Measurements from ENCODE around the gene RABGGTB.
"Not testable (repeated sequence)": the region's sequence is repeated elsewhere in the genome, so short reads cannot be mapped to it uniquely, and the experiment has no call there.

RABGGTB gene

DNA sequence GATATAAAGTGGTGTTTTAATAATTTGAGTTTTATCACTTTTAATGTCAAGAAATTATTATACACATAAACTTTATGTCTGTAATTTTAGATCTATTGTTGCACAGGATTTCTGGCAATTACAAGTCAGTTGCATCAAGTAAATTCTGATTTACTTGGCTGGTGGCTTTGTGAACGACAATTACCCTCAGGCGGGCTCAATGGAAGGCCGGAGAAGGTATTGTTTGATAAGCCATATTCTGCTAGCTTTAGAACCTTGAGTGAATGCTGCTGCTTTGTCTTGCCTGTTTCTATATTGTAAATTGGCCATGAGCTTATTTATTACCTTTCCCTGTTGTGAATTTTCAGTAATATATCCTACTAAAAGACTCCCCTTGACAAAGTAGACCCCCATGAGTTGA is 6.0 kb downstream of the RABGGTB start:
- H3K27ac ChIP-seq (ENCODE audit: insufficient read depth, low read length, poor library complexity, severe bottlenecking) = no peak overlapping the region
- no peaks in the 10 kb centered on the region for H3K27me3 ChIP-seq (replicated peaks; ENCODE audit: control insufficient read depth, insufficient read depth, low read length, poor library complexity, severe bottlenecking)
- DNase-seq = no peak
- no peaks in the 10 kb centered on the region for H3K9me3 ChIP-seq (ENCODE audit: control insufficient read depth, low read length)
- no peak overlapping the region for H3K4me3 ChIP-seq (ENCODE audit: insufficient read depth, low read depth, low read length, poor library complexity, severe bottlenecking)
- peaks cover 20% of the 10 kb centered on the region for H3K4me1 ChIP-seq (ENCODE audit: control insufficient read depth, insufficient read depth, low read length, poor library complexity, severe bottlenecking)
- peaks cover 53% of the 10 kb centered on the region for H3K36me3 ChIP-seq (ENCODE audit: control insufficient read depth, insufficient read depth, low read length)

DNA sequence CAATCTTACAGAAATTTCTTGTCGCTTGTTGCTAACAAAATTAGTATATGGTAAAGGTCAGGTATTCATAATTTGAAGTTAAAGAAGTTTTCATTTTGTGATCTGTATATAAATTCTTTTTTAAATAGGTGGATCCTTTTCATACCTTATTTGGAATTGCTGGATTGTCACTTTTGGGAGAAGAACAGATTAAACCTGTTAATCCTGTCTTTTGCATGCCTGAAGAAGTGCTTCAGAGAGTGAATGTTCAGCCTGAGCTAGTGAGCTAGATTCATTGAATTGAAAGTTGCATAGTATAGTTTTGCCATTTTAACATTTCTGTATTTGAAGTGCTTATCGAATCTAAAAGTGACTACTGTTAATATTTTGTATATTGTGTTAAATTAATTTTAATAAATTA is 8.3 kb downstream of the RABGGTB start:
- Histone ChIP-seq H3K27ac (ENCODE audit: insufficient read depth, low read length, poor library complexity, severe bottlenecking) (no peak overlapping the region), H3K27me3 (replicated peaks; ENCODE audit: control insufficient read depth, insufficient read depth, low read length, poor library complexity, severe bottlenecking) (no peaks in the 10 kb centered on the region), H3K4me3 (ENCODE audit: insufficient read depth, low read depth, low read length, poor library complexity, severe bottlenecking) (no peak overlapping the region), H3K36me3 (ENCODE audit: control insufficient read depth, insufficient read depth, low read length) (peaks cover 53% of the 10 kb centered on the region), H3K9me3 (ENCODE audit: control insufficient read depth, low read length) (no peaks in the 10 kb centered on the region), H3K4me1 (ENCODE audit: control insufficient read depth, insufficient read depth, low read length, poor library complexity, severe bottlenecking) (peaks cover 11% of the 10 kb centered on the region)
- DNase-seq = no peak

DNA sequence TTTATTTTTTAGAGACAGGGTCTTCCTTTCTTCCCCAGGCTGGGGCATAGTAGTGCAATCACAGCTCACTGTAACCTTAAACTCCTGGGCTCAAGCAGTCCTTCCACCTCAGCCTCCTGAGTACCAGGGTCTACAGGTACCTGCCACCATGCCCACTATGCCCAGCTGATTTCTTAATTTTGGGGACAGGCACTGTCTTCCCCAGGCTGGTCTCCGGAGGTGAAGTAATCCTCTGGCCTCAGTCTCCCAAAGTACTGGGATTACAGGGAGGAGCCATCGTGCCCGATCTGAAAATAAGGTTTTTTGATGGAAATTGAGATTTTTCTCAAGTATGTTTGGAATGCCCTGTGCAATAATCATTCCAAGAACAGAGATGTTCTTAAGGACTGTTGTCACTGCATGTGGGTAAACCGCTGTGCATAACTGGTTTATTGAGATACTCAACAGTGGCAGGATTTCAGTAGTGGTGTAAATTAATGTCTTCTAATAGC is 9.7 kb downstream of the RABGGTB start:
- H3K36me3 ChIP-seq (ENCODE audit: control insufficient read depth, insufficient read depth, low read length) = peaks cover 48% of the 10 kb centered on the region
- no peak overlapping the region for H3K27ac ChIP-seq (ENCODE audit: insufficient read depth, low read length, poor library complexity, severe bottlenecking)
- no peak for DNase-seq
- H3K27me3 ChIP-seq (replicated peaks; ENCODE audit: control insufficient read depth, insufficient read depth, low read length, poor library complexity, severe bottlenecking) = no peaks in the 10 kb centered on the region
- no peaks in the 10 kb centered on the region for H3K9me3 ChIP-seq (ENCODE audit: control insufficient read depth, low read length)
- peaks cover 3% of the 10 kb centered on the region for H3K4me1 ChIP-seq (ENCODE audit: control insufficient read depth, insufficient read depth, low read length, poor library complexity, severe bottlenecking)
- no peak overlapping the region for H3K4me3 ChIP-seq (ENCODE audit: insufficient read depth, low read depth, low read length, poor library complexity, severe bottlenecking)

DNA sequence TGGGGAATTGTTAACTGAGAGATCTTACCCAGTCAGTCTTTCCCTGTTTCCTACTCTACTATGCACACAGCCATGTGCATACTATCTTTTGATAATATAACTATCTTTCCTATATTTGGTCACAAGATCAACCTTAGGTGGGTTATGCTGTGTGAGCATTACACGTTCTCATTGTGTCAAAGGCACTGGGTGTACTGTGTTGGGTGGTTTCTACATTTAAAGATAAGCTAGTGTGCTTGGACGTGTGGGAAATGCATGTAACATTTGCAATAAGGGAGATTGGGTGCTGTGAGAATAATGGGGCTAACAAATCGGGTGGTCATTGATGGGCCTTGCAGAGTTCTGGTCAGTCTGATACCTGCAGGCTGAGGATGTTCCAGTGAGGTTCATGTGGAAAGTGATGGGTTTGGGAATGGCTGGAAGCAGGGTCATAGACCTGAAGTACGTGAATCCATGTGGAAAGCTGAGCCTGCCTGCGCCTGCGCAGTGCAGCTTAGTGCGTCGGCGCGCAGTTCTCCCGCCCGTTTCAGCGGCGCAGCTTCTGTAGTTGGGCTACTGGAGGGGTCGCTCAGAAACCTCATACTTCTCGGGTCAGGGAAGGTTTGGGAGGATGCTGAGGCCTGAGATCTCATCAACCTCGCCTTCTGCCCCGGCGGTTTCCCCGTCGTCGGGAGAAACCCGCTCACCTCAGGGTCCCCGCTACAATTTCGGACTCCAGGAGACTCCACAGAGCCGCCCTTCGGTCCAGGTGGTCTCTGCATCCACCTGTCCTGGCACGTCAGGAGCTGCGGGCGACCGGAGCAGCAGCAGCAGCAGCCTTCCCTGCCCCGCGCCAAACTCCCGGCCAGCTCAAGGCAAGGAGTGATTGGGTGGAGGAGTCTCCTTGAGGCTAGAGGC is 10.6 kb downstream of the RABGGTB start, which contains the start of gene MSH4:
Gene MSH4, plus strand, starts transcription at position 507 of the 897 bp plus-strand sequence. Its CDS starts 104 bp downstream, at position 611.
- no peaks in the 10 kb centered on the region for H3K27me3 ChIP-seq (replicated peaks; ENCODE audit: control insufficient read depth, insufficient read depth, low read length, poor library complexity, severe bottlenecking)
- H3K36me3 ChIP-seq (ENCODE audit: control insufficient read depth, insufficient read depth, low read length) = peaks cover 43% of the 10 kb centered on the region
- no peak for DNase-seq
- no peak within 1 kb of the TSS for H3K4me3 ChIP-seq (ENCODE audit: insufficient read depth, low read depth, low read length, poor library complexity, severe bottlenecking)
- H3K27ac ChIP-seq (ENCODE audit: insufficient read depth, low read length, poor library complexity, severe bottlenecking) = no peak within 1 kb of the TSS
- H3K9me3 ChIP-seq (ENCODE audit: control insufficient read depth, low read length) = no peaks in the 10 kb centered on the region
- no peaks in the 10 kb centered on the region for H3K4me1 ChIP-seq (ENCODE audit: control insufficient read depth, insufficient read depth, low read length, poor library complexity, severe bottlenecking)

DNA sequence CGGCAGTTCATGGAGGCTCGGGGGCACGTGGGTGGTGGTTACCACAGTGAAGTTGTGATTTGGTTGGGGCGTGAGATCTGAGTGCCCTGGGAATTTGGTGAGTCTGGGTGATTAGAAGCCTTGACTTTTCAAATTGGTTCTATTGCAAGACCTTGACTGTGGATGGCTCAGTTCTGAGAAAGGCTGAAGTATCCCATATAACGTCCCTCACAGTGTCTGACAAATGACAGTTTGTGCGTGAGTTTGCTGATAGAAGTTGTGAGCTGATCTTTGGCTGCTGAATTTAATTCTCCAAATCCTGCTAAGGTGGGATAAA is 11.2 kb downstream of the RABGGTB start:
- no peak overlapping the region for H3K27ac ChIP-seq (ENCODE audit: insufficient read depth, low read length, poor library complexity, severe bottlenecking)
- DNase-seq = no peak
- no peaks in the 10 kb centered on the region for H3K27me3 ChIP-seq (replicated peaks; ENCODE audit: control insufficient read depth, insufficient read depth, low read length, poor library complexity, severe bottlenecking)
- H3K36me3 ChIP-seq (ENCODE audit: control insufficient read depth, insufficient read depth, low read length) = peaks cover 37% of the 10 kb centered on the region
- H3K9me3 ChIP-seq (ENCODE audit: control insufficient read depth, low read length) = no peaks in the 10 kb centered on the region
- no peaks in the 10 kb centered on the region for H3K4me1 ChIP-seq (ENCODE audit: control insufficient read depth, insufficient read depth, low read length, poor library complexity, severe bottlenecking)
- no peak overlapping the region for H3K4me3 ChIP-seq (ENCODE audit: insufficient read depth, low read depth, low read length, poor library complexity, severe bottlenecking)

DNA sequence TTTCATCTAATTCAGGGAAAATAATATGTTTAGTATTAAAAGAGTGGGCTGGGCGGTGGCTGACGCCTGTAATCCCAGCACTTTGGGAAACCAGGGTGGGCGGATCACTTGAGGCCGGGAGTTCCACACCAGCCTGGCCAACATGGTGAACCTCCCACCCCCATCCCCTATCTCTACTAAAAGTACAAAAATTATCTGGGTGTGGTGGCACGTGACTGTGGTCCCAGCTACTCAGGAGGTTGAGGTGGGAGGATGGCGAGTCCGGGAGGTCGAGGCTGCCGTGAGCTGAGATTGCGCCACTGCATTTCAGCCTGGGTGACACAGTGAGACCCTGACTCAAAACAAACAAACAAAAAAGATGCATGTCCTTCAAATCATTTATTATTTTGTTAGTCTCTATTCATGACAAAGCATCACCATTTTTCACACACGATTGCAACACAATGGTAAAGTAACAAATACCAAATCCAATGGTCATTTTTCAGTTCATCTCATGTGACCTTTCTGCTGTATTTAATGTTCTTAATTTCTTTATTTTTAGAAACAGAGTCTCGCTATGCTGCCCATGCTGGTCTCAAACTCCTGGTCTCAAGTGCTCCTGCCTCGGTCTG is 11.7 kb downstream of the RABGGTB start:
- DNase-seq = no peak
- Histone ChIP-seq H3K4me1 (ENCODE audit: control insufficient read depth, insufficient read depth, low read length, poor library complexity, severe bottlenecking) (no peaks in the 10 kb centered on the region), H3K27ac (ENCODE audit: insufficient read depth, low read length, poor library complexity, severe bottlenecking) (no peak overlapping the region), H3K4me3 (ENCODE audit: insufficient read depth, low read depth, low read length, poor library complexity, severe bottlenecking) (no peak overlapping the region), H3K36me3 (ENCODE audit: control insufficient read depth, insufficient read depth, low read length) (peaks cover 33% of the 10 kb centered on the region), H3K9me3 (ENCODE audit: control insufficient read depth, low read length) (no peaks in the 10 kb centered on the region), H3K27me3 (replicated peaks; ENCODE audit: control insufficient read depth, insufficient read depth, low read length, poor library complexity, severe bottlenecking) (no peaks in the 10 kb centered on the region)

DNA sequence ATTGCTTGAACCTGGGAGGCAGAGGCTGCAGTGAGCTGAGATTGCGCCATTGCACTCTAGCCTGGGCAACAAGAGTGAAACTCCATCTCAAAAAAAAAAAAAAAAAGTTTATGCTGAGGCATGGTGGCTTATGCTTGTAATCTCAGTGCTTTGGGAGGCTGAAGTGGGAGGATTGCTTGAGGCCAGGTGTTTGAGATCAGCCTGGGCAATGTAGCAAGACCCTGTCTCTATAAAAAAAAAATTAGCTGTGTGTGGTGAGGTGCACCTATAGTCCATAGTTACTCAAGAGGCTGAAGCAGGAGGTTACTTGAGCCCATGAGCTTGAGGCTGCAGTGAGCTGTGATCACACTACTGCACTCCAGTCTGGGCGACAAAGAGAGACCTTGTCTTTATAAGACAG is 15.4 kb downstream of the RABGGTB start:
- not testable (repeated sequence) for H3K9me3 ChIP-seq (ENCODE audit: control insufficient read depth, low read length); H3K4me3 ChIP-seq (ENCODE audit: insufficient read depth, low read depth, low read length, poor library complexity, severe bottlenecking); DNase-seq; H3K27me3 ChIP-seq (replicated peaks; ENCODE audit: control insufficient read depth, insufficient read depth, low read length, poor library complexity, severe bottlenecking); H3K36me3 ChIP-seq (ENCODE audit: control insufficient read depth, insufficient read depth, low read length); H3K27ac ChIP-seq (ENCODE audit: insufficient read depth, low read length, poor library complexity, severe bottlenecking); H3K4me1 ChIP-seq (ENCODE audit: control insufficient read depth, insufficient read depth, low read length, poor library complexity, severe bottlenecking)

DNA sequence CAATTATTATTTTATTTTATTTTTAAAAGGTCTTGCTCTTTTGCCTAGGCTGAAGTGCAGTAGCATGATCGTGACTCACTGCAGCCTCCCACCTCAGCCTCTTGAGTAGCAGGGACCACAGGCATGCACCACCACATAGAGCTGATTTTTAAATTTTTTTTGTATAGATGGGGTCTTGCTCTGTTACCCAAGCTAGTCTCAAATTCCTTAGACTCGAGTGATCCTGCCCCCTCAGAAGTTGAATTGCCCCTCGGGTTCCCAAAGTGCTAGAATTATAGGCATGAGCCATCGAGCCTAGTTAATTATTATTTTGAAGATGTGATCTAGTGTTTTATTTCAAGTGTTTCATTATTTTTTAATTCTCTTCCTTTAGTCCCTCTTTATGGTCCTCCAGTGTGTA is 22.9 kb downstream of the RABGGTB start:
- Histone ChIP-seq H3K27me3 (replicated peaks; ENCODE audit: control insufficient read depth, insufficient read depth, low read length, poor library complexity, severe bottlenecking) (no peaks in the 10 kb centered on the region), H3K4me3 (ENCODE audit: insufficient read depth, low read depth, low read length, poor library complexity, severe bottlenecking) (no peak overlapping the region), H3K36me3 (ENCODE audit: control insufficient read depth, insufficient read depth, low read length) (no peaks in the 10 kb centered on the region), H3K9me3 (ENCODE audit: control insufficient read depth, low read length) (no peaks in the 10 kb centered on the region), H3K27ac (ENCODE audit: insufficient read depth, low read length, poor library complexity, severe bottlenecking) (no peak overlapping the region), H3K4me1 (ENCODE audit: control insufficient read depth, insufficient read depth, low read length, poor library complexity, severe bottlenecking) (no peaks in the 10 kb centered on the region)
- DNase-seq = no peak

DNA sequence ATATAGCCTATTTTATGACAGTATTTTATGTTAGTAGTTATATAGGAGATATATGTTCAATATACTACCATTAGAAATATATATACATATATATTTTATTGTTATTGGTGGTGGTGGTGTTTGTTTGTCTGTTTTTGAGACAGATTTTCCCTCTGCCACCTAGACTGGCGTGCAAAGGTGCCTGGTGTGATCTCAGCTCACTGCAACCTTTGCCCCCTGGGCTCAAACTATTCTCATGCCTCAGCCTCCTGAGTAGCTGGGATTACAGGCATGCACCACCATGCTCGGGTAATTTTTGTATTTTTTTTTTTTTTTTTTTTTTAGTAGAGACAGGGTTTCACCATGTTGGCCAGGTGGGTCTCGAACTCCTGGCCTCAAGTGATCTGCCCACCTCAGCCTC is 24.1 kb downstream of the RABGGTB start:
- not testable (repeated sequence) for H3K27me3 ChIP-seq (replicated peaks; ENCODE audit: control insufficient read depth, insufficient read depth, low read length, poor library complexity, severe bottlenecking); H3K4me3 ChIP-seq (ENCODE audit: insufficient read depth, low read depth, low read length, poor library complexity, severe bottlenecking); H3K9me3 ChIP-seq (ENCODE audit: control insufficient read depth, low read length); H3K4me1 ChIP-seq (ENCODE audit: control insufficient read depth, insufficient read depth, low read length, poor library complexity, severe bottlenecking); H3K36me3 ChIP-seq (ENCODE audit: control insufficient read depth, insufficient read depth, low read length); H3K27ac ChIP-seq (ENCODE audit: insufficient read depth, low read length, poor library complexity, severe bottlenecking); DNase-seq

DNA sequence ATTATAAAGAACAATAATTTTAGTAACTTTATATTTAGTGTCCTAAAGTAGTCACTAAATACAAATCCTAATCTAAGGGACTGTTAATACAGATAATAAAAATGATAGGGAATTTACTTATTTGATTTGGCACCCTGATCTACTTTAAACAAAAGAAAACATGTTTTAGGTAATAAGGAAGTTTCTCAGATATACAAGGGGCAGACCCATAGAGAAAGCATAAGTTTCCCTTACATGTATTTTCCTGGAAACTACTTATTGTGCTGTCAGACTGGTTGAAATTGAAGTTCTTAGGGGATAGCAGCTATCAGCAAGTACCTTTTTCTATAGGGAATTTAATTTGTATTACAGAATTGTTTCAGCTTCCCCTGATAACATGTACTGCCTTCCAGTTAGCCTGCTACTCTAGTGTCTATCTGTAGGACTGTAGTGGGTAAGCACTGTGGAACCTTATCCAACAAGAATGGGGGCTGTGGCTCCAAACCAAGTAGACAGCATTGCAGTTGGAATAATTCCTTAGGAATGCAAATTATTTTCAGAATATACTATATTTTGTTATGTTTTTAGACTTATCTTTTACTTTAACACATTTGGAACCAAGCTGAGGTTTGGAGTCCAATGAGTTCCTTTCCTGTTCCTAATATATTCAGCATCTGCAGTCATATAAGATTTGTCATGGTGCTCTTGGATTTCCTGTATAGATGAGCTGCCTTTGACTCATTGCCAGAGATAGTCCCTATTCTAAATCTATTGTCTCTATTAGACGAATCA is 25.3 kb downstream of the RABGGTB start:
- DNase-seq = no peak
- Histone ChIP-seq H3K27me3 (replicated peaks; ENCODE audit: control insufficient read depth, insufficient read depth, low read length, poor library complexity, severe bottlenecking) (no peaks in the 10 kb centered on the region), H3K27ac (ENCODE audit: insufficient read depth, low read length, poor library complexity, severe bottlenecking) (no peak overlapping the region), H3K4me3 (ENCODE audit: insufficient read depth, low read depth, low read length, poor library complexity, severe bottlenecking) (no peak overlapping the region), H3K9me3 (ENCODE audit: control insufficient read depth, low read length) (no peaks in the 10 kb centered on the region), H3K36me3 (ENCODE audit: control insufficient read depth, insufficient read depth, low read length) (no peaks in the 10 kb centered on the region), H3K4me1 (ENCODE audit: control insufficient read depth, insufficient read depth, low read length, poor library complexity, severe bottlenecking) (no peaks in the 10 kb centered on the region)

Measured in effector memory CD4-positive, alpha-beta T cell (primary cell).